H1 (cell line): ENCODE data around the gene DOCK11. TPM values are rescaled to one million over a fixed set of nuclear protein-coding genes. Genes with fewer than 3 reads are reported as not detected.

Source experiments
- KDM5A ChIP-seq: fragments of 200-600 bp; IDR thresholded peaks from 2 replicates; pipeline ENCODE4 v1.7.1; 2012; ENCODE audit warnings: mild to moderate bottlenecking, low read length, inconsistent platforms, mixed read lengths
- NRF1 ChIP-seq: IDR thresholded peaks from 2 replicates; pipeline ENCODE4 v1.6.1; 2011; ENCODE audit warnings: mild to moderate bottlenecking, low read depth, low read length, improper control_type of control experiment
- SAP30 ChIP-seq: fragments of 300-600 bp; sonication (generic); IDR thresholded peaks from 2 replicates; pipeline ENCODE4 v1.7.1; 2012; ENCODE audit warnings: low read length, moderate library complexity, mild to moderate bottlenecking, inconsistent platforms; ENCODE audit not compliant: insufficient read depth, insufficient replicate concordance
- polyA plus RNA-seq, 7 experiments: library from polyadenylated mRNA; depleted of rRNA in 3 of 7; stranded (reverse) in 5 of 7; unstranded in 2 of 7; fragments of >200 nt in 5 of 7; fragments of 200-250 nt in 2 of 7; gene quantifications; 1 replicate in 5 of 7; 2 replicates in 1 of 7; 4 replicates in 1 of 7; pipeline versions ENCODE4 v1.2.1 to v1.2.3, GENCODE V29; 2011 to 2013; ENCODE audit warnings: missing spikeins in 2 of 7, mixed read lengths in 2 of 7
- total RNA-seq: library from RNA; stranded (reverse); fragmentation: NEBNext Ultra II Directional; extraction: Animal tissue kit (Norgen Biotek cat#: 25700); gene quantifications from 2 replicates; pipeline ENCODE4 v1.2.1, GENCODE V29; 2021
- TF ChIP-seq, protein P1 (sequence below): IDR thresholded peaks from 2 replicates; pipeline ENCODE4 v1.6.1; 2011; ENCODE audit warnings: low read depth, mild to moderate bottlenecking, low read length; ENCODE audit not compliant: insufficient read depth
- TF ChIP-seq, protein P2 (sequence below): IDR thresholded peaks from 2 replicates; pipeline ENCODE4 v1.6.1; 2012; ENCODE audit warnings: inconsistent platforms

The DOCK11 gene
- total and polyA plus RNA-seq, 2 of the 8 experiments (the other 6 are each of a cell fraction or from before 2014, with no cell fraction given): 4.9 to 12.0 TPM

DNA sequence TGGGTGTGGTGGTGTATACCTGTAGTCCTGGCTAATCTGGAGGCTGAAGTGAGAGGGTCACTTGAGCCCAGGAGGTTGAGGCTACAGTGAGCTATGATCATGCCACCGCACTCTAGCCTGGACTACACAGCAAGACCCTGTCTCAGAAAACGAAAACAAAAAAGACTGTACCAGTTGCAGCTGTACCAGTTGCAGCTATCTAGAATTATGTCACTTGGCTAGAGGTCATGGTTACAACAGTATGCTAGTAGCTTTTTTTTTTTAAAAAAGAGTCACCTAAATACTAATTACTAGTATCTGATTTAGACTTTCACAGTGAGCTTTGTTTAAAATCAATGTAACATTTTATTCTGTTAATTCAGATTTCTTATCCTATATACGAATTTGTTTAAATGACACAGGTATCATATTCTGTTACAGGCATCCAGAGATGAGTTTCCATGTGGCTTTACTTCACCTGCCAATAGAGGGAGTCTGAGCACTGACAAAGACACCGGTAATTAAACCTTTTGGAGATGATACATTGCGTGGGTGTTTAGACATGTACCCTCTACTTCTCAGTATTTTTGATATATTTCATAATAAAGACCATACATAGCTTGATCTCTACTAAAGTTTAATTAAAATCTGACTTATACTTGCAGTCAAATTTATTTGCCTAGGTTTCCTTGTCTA, 131.6 kb downstream of the DOCK11 start (continued):
- no peak for TF ChIP-seq KDM5A
- TF ChIP-seq, protein P1, sequence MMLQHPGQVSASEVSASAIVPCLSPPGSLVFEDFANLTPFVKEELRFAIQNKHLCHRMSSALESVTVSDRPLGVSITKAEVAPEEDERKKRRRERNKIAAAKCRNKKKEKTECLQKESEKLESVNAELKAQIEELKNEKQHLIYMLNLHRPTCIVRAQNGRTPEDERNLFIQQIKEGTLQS: no peak
- no peak for TF ChIP-seq NRF1
- TF ChIP-seq, protein P2, sequence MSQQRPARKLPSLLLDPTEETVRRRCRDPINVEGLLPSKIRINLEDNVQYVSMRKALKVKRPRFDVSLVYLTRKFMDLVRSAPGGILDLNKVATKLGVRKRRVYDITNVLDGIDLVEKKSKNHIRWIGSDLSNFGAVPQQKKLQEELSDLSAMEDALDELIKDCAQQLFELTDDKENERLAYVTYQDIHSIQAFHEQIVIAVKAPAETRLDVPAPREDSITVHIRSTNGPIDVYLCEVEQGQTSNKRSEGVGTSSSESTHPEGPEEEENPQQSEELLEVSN: no peak
- TF ChIP-seq SAP30: no peak
- TF ChIP-seq, all 59 proteins: peak for 2
